H9 (cell line): ENCODE measurements around the gene HIPK4. TPM values are rescaled to one million over a fixed set of nuclear protein-coding genes. Genes with fewer than 3 reads are reported as not detected.

ENCODE experiments used
- DNase-seq: peaks from one replicate; pipeline ENCODE4 v3.0.0-alpha.2; 2017
- H2AFZ ChIP-seq: one replicate; pipeline ENCODE4 v1.6.1; 2013; ENCODE audit warnings: mild to moderate bottlenecking, low read length, control low read depth, moderate library complexity
- H2AK5ac ChIP-seq: 2 replicates; pipeline ENCODE4 v1.6.1; 2013; ENCODE audit warnings: low read length, control low read depth, mixed read lengths; ENCODE audit not compliant: insufficient read length
- H2BK120ac ChIP-seq: one replicate; pipeline ENCODE4 v1.6.1; 2013; ENCODE audit warnings: low read depth, mild to moderate bottlenecking, low read length, control low read depth, inconsistent platforms; ENCODE audit not compliant: poor library complexity, severe bottlenecking
- H2BK12ac ChIP-seq: 2 replicates; pipeline ENCODE4 v1.6.1; 2013; ENCODE audit warnings: low read length, control low read depth, mixed read lengths, low read depth; ENCODE audit not compliant: insufficient read length
- H2BK15ac ChIP-seq: 2 replicates; pipeline ENCODE4 v1.6.1; 2013; ENCODE audit warnings: low read depth, low read length, control low read depth
- H2BK20ac ChIP-seq: one replicate; pipeline ENCODE4 v1.6.1; 2013; ENCODE audit warnings: low read depth, mild to moderate bottlenecking, low read length, control low read depth, inconsistent platforms; ENCODE audit not compliant: poor library complexity, severe bottlenecking
- H2BK5ac ChIP-seq: 2 replicates; pipeline ENCODE4 v1.6.1; 2013; ENCODE audit warnings: low read length, control low read depth, mixed read lengths; ENCODE audit not compliant: insufficient read length
- H3K14ac ChIP-seq: 2 replicates; pipeline ENCODE4 v1.6.1; 2013; ENCODE audit warnings: low read length, control low read depth; ENCODE audit not compliant: insufficient read depth
- H3K18ac ChIP-seq: 2 replicates; pipeline ENCODE4 v1.6.1; 2013; ENCODE audit warnings: low read depth, mild to moderate bottlenecking, mixed read lengths, low read length, control low read depth; ENCODE audit not compliant: insufficient read length
- H3K23ac ChIP-seq: 2 replicates; pipeline ENCODE4 v1.6.1; 2013; ENCODE audit warnings: low read length, control low read depth, mixed read lengths, low read depth; ENCODE audit not compliant: insufficient read length
- H3K23me2 ChIP-seq: 2 replicates; pipeline ENCODE4 v1.6.1; 2013; ENCODE audit warnings: low read depth, mild to moderate bottlenecking, mixed read lengths, low read length, control low read depth; ENCODE audit not compliant: insufficient read length, poor library complexity, severe bottlenecking
- H3K27ac ChIP-seq: 2 replicates; pipeline ENCODE4 v1.5.1; 2013; ENCODE audit warnings: low read length, control low read depth, mixed read lengths, low read depth; ENCODE audit not compliant: insufficient read length
- H3K27me3 ChIP-seq: 2 replicates; pipeline ENCODE4 v1.6.1; 2013; ENCODE audit warnings: low read length, control low read depth, inconsistent platforms; ENCODE audit not compliant: insufficient read depth
- H3K4ac ChIP-seq: 2 replicates; pipeline ENCODE4 v1.6.1; 2013; ENCODE audit warnings: low read depth, mild to moderate bottlenecking, control low read depth, inconsistent platforms, low read length, moderate library complexity
- H3K4me1 ChIP-seq: 2 replicates; pipeline ENCODE4 v1.6.1; 2013; ENCODE audit warnings: low read length, control low read depth, inconsistent platforms; ENCODE audit not compliant: insufficient read depth
- H3K4me2 ChIP-seq: 2 replicates; pipeline ENCODE4 v1.6.1; 2013; ENCODE audit warnings: low read length, control low read depth, mixed read lengths; ENCODE audit not compliant: insufficient read length, insufficient read depth
- H3K56ac ChIP-seq: 2 replicates; pipeline ENCODE4 v1.6.1; 2013; ENCODE audit warnings: low read depth, mild to moderate bottlenecking, mixed read lengths, low read length, control low read depth; ENCODE audit not compliant: insufficient read length
- H3K79me1 ChIP-seq: 2 replicates; pipeline ENCODE4 v1.6.1; 2013; ENCODE audit warnings: low read depth, mild to moderate bottlenecking, moderate library complexity, low read length, control low read depth, inconsistent platforms; ENCODE audit not compliant: insufficient read depth, poor library complexity, severe bottlenecking
- H3K79me2 ChIP-seq: 2 replicates; pipeline ENCODE4 v1.6.1; 2013; ENCODE audit warnings: low read length, control low read depth, inconsistent platforms; ENCODE audit not compliant: insufficient read depth
- H3K9ac ChIP-seq: 2 replicates; pipeline ENCODE4 v1.6.1; 2013; ENCODE audit warnings: low read length, control low read depth, mixed read lengths; ENCODE audit not compliant: insufficient read length; ENCODE audit errors: extremely low read depth
- H3K9me3 ChIP-seq: one replicate; pipeline ENCODE4 v1.6.1; 2013; ENCODE audit warnings: low read depth, low read length, inconsistent platforms; ENCODE audit not compliant: control insufficient read depth
- H3T11ph ChIP-seq: one replicate; pipeline ENCODE4 v1.6.1; 2013; ENCODE audit warnings: mild to moderate bottlenecking, low read length, control low read depth, inconsistent platforms
- H4K20me1 ChIP-seq: one replicate; pipeline ENCODE4 v1.6.1; 2013; ENCODE audit not compliant: control insufficient read depth, insufficient read length, insufficient read depth
- H4K5ac ChIP-seq: 2 replicates; pipeline ENCODE4 v1.6.1; 2013; ENCODE audit warnings: low read depth, mild to moderate bottlenecking, mixed read lengths, low read length, control low read depth; ENCODE audit not compliant: insufficient read length
- H4K8ac ChIP-seq: replicated peaks from 2 replicates; pipeline ENCODE4 v1.6.1; 2013; ENCODE audit warnings: low read length, control low read depth, mixed read lengths, low read depth; ENCODE audit not compliant: insufficient read length
- H4K91ac ChIP-seq: 2 replicates; pipeline ENCODE4 v1.6.1; 2013; ENCODE audit warnings: low read depth, mild to moderate bottlenecking, moderate library complexity, mixed read lengths, low read length, control low read depth; ENCODE audit not compliant: insufficient read length
- H3K27ac Mint-ChIP-seq, 3 experiments: 2 replicates in 2 of 3; 3 replicates in 1 of 3; pipeline ENCODE4 v1.8.0; 2020 to 2021; ENCODE audit warnings: mixed read lengths in 3 of 3, mild to moderate bottlenecking in 1 of 3, moderate library complexity in 1 of 3
- H3K27me3 Mint-ChIP-seq: 2 replicates; pipeline ENCODE4 v1.8.0; 2021; ENCODE audit warnings: low read depth, mild to moderate bottlenecking, moderate library complexity, mixed read lengths
- H3K36me3 Mint-ChIP-seq, 3 experiments: 2 replicates in 2 of 3; 3 replicates in 1 of 3; pipeline ENCODE4 v1.8.0; 2020 to 2021; ENCODE audit warnings: low read depth in 3 of 3, mixed read lengths in 3 of 3; ENCODE audit not compliant: insufficient read depth in 1 of 3
- H3K4me1 Mint-ChIP-seq, 2 experiments: 2 replicates each; pipeline ENCODE4 v1.8.0; 2020; ENCODE audit warnings: mixed read lengths in 2 of 2
- H3K4me3 Mint-ChIP-seq, 2 experiments: 2 replicates in 1 of 2; 3 replicates in 1 of 2; pipeline ENCODE4 v1.8.0; 2020 to 2021; ENCODE audit warnings: mild to moderate bottlenecking in 2 of 2, mixed read lengths in 2 of 2, moderate library complexity in 1 of 2
- H3K9me3 Mint-ChIP-seq, 2 experiments: 2 replicates in 1 of 2; 3 replicates in 1 of 2; pipeline ENCODE4 v1.8.0; 2020; ENCODE audit warnings: mild to moderate bottlenecking in 2 of 2, mixed read lengths in 2 of 2, moderate library complexity in 1 of 2
- WGBS: extraction: QIAGEN DNeasy Blood & Tissue Kit; methylation state at CpG from one replicate; pipeline ENCODE4 v1.1.7; 2013; ENCODE audit warnings: missing lambda C conversion rate, low lambda C conversion rate, mixed read lengths; ENCODE audit not compliant: insufficient read length; ENCODE audit errors: extremely low coverage; 5-methylcytosine and 5-hydroxymethylcytosine counted together
- total RNA-seq: library from RNA; stranded (reverse); gene quantifications from 2 replicates; pipeline ENCODE4 v1.2.1, GENCODE V29; 2021
- TF ChIP-seq, protein P1 (sequence below): fragments of 200-600 bp; sonication (generic); conservative IDR thresholded peaks from 3 replicates; pipeline ENCODE4 v1.8.0; 2021; ENCODE audit warnings: antibody characterized with exemption, mild to moderate bottlenecking

HIPK4 gene
- total RNA-seq, 1 experiment from 2014 or later = 0.15 TPM

DNA sequence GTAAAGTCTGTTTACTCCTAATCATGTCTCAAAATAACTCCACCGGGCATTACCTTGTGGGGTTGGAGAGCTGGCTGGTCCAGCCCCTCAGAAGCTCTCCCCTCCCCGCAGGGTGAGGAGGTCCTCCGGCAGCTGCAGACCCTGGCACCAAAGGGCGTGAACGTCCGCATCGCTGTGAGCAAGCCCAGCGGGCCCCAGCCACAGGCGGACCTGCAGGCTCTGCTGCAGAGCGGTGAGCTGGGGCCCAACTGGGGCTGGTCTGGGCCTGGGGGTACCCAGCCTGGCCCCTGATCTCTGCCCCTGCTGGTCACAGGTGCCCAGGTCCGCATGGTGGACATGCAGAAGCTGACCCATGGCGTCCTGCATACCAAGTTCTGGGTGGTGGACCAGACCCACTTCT, 20.2 kb downstream of the HIPK4 start:
- H4K5ac ChIP-seq = no peak overlapping the region
- H2AFZ ChIP-seq = no peak overlapping the region
- H2BK12ac ChIP-seq = no peak overlapping the region
- DNase-seq = no peak
- no peak overlapping the region for H3K4me2 ChIP-seq
- no peak overlapping the region for H2BK15ac ChIP-seq
- Mint-ChIP-seq H3K27ac (no peak overlapping the region), H3K36me3 (peaks cover 25 to 64% (median 60%) of the 10 kb centered on the region in 3 experiments), H3K9me3 (no peaks in the 10 kb centered on the region), H3K4me3 (no peak overlapping the region), H3K27me3 (no peaks in the 10 kb centered on the region; the same call in 1 of the 2 replicates), H3K4me1 (peaks cover 18 to 25% of the 10 kb centered on the region in 2 experiments)
- H3K4ac ChIP-seq = no peak overlapping the region
- no peaks in the 10 kb centered on the region for H3K27me3 ChIP-seq
- no peaks in the 10 kb centered on the region for H3K4me1 ChIP-seq
- no peak overlapping the region for H3K27ac ChIP-seq
- no peak overlapping the region for H2AK5ac ChIP-seq
- TF ChIP-seq, protein P1, sequence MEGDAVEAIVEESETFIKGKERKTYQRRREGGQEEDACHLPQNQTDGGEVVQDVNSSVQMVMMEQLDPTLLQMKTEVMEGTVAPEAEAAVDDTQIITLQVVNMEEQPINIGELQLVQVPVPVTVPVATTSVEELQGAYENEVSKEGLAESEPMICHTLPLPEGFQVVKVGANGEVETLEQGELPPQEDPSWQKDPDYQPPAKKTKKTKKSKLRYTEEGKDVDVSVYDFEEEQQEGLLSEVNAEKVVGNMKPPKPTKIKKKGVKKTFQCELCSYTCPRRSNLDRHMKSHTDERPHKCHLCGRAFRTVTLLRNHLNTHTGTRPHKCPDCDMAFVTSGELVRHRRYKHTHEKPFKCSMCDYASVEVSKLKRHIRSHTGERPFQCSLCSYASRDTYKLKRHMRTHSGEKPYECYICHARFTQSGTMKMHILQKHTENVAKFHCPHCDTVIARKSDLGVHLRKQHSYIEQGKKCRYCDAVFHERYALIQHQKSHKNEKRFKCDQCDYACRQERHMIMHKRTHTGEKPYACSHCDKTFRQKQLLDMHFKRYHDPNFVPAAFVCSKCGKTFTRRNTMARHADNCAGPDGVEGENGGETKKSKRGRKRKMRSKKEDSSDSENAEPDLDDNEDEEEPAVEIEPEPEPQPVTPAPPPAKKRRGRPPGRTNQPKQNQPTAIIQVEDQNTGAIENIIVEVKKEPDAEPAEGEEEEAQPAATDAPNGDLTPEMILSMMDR = no peak
- no peak overlapping the region for H4K91ac ChIP-seq
- no CpG with 5 or more reads among the region's 12 CpGs for WGBS
- H3K79me1 ChIP-seq = no peaks in the 10 kb centered on the region
- H3K79me2 ChIP-seq = no peaks in the 10 kb centered on the region
- no peak overlapping the region for H3K18ac ChIP-seq
- no peak overlapping the region for H3K23ac ChIP-seq
- H4K8ac ChIP-seq = no peak overlapping the region
- no peak overlapping the region for H3K9ac ChIP-seq
- no peak overlapping the region for H2BK20ac ChIP-seq
- H3K14ac ChIP-seq = no peak overlapping the region
- H3K56ac ChIP-seq = no peak overlapping the region
- H2BK5ac ChIP-seq = no peak overlapping the region
- H3T11ph ChIP-seq = no peak overlapping the region
- no peaks in the 10 kb centered on the region for H3K9me3 ChIP-seq
- H2BK120ac ChIP-seq = no peak overlapping the region
- no peaks in the 10 kb centered on the region for H4K20me1 ChIP-seq
- peaks cover 7% of the 10 kb centered on the region for H3K23me2 ChIP-seq
